ENCODE data around the gene LTB4R.

LTB4R gene

GRCh38 chr14:24304019-24304387, 7.3 kb upstream of the LTB4R start:
- DNase-seq: no peak

GRCh38 chr14:24307156-24307574, 4.1 kb upstream of the LTB4R start:
- no peak for DNase-seq

GRCh38 chr14:24307575-24308341, 3.5 kb upstream of the LTB4R start, which contains the start of gene CIDEB:
TSS of gene CIDEB (minus strand) at chr14:24307977. CDS start at chr14:24307858, 119 bp downstream.
- DNase-seq: peak; percentile 34 to 58

GRCh38 chr14:24308342-24309124, 2.8 kb upstream of the LTB4R start:
- no peak for DNase-seq

GRCh38 chr14:24309538-24310264, 1.6 kb upstream of the LTB4R start, which contains the start of gene LTB4R2:
TSS of gene LTB4R2 (plus strand) at chr14:24310140. CDS start at chr14:24310665, 525 bp downstream.
- no peak for DNase-seq

GRCh38 chr14:24310265-24310645, 1.0 kb upstream of the LTB4R start:
- no peak for DNase-seq

GRCh38 chr14:24311837-24312615, 724 bp downstream of the LTB4R start:
- no peak for DNase-seq

- no peak for DNase-seq
These were observed 1.6 kb downstream of the LTB4R start for GRCh38 chr14:24312736-24313507.

GRCh38 chr14:24313913-24314312, 2.6 kb downstream of the LTB4R start:
- DNase-seq: no peak

- DNase-seq: no peak
These were observed 3.3 kb downstream of the LTB4R start for GRCh38 chr14:24314377-24315193.

- no peak for DNase-seq
These were observed 4.0 kb downstream of the LTB4R start for GRCh38 chr14:24315243-24315806.

- peak; percentile 19 to 47 for DNase-seq
These were observed 4.7 kb downstream of the LTB4R start for GRCh38 chr14:24315807-24316596.

GRCh38 chr14:24316597-24316950, 5.3 kb downstream of the LTB4R start:
- no peak for DNase-seq

- DNase-seq: no peak
These were observed 6.0 kb downstream of the LTB4R start for GRCh38 chr14:24317141-24317928.

GRCh38 chr14:24321212-24321975, 10.1 kb downstream of the LTB4R start:
- no peak for DNase-seq

- no peak for DNase-seq
These were observed 11.4 kb downstream of the LTB4R start for GRCh38 chr14:24322672-24323071.

- no peak for DNase-seq
These were observed 12.0 kb downstream of the LTB4R start for GRCh38 chr14:24323341-24323740.

GRCh38 chr14:24324024-24324423, 12.7 kb downstream of the LTB4R start:
- no peak for DNase-seq
